Uterus (tissue), 2 donors: Measurements from ENCODE around the gene FARP2.

Source experiments
- POLR2A ChIP-seq, 2 donors: fragments of 450-650 bp; IDR thresholded peaks; one replicate each; pipeline ENCODE4 v1.6.1; 2016; ENCODE audit warnings: antibody characterized with exemption in 2 of 2, mild to moderate bottlenecking in 1 of 2, moderate library complexity in 1 of 2
- TF ChIP-seq, protein P1 (sequence below), 4 experiments: fragments of 200-600 bp in 2 of 4; fragments of 450-650 bp in 2 of 4; sonication (generic) in 2 of 4; IDR thresholded peaks; one replicate each; pipeline ENCODE4 v1.5.1; 2016 to 2019; ENCODE audit warnings: antibody characterized with exemption in 4 of 4, mild to moderate bottlenecking in 2 of 4, moderate library complexity in 1 of 4

DNA sequence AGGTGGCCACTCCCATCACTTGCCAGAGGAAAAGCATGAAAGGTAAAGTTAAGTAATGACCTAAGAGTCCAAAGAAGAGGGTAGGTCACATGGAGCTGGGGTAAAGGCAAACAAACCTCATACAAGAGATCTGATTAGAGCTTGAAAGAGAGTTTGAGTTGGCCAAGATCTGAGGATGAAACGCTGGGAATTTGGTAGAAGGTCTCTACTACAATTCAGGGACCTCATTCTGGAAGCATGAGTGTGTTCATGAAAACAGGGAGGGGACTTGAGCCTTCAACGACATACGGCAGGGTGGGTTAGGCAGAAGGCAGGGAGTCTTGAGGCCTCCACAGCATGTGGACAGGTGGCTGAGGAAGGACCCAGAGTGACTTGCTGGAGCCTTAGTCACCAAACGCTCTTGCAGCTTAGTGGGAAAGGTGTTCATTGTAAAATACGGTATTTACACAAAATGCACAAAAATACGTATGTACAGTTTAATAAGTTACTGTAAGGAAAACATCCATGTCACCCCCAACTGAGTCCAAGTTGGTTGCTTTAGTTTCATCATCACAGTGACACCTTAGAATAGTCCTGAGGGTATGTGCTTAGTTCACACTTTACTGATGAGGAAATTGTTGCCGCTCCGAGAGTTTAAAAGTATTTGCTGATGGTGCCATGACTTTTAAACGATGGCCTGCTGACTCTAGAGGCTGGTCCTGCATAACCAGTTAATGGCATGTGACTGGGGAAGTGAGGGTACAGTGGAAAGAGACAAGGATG is 5.0 kb upstream of the FARP2 start:
- TF ChIP-seq, protein P1, sequence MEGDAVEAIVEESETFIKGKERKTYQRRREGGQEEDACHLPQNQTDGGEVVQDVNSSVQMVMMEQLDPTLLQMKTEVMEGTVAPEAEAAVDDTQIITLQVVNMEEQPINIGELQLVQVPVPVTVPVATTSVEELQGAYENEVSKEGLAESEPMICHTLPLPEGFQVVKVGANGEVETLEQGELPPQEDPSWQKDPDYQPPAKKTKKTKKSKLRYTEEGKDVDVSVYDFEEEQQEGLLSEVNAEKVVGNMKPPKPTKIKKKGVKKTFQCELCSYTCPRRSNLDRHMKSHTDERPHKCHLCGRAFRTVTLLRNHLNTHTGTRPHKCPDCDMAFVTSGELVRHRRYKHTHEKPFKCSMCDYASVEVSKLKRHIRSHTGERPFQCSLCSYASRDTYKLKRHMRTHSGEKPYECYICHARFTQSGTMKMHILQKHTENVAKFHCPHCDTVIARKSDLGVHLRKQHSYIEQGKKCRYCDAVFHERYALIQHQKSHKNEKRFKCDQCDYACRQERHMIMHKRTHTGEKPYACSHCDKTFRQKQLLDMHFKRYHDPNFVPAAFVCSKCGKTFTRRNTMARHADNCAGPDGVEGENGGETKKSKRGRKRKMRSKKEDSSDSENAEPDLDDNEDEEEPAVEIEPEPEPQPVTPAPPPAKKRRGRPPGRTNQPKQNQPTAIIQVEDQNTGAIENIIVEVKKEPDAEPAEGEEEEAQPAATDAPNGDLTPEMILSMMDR (IDR thresholded peaks at IDR 0.05): no peak
- TF ChIP-seq POLR2A (IDR thresholded peaks at IDR 0.05): no peak
